Airway epithelial cell (primary cell): ENCODE results near the gene C3. TPM values are rescaled to one million over a fixed set of nuclear protein-coding genes. Genes with fewer than 3 reads are reported as not detected.

Source experiments
- total RNA-seq: library from RNA; depleted of rRNA; stranded (reverse); fragments of >200 nt; gene quantifications from 2 replicates; pipeline ENCODE4 v1.2.3, GENCODE V29; 2015

The C3 gene
- 5.4 and 11.2 TPM in 2 replicates for total RNA-seq

GRCh38 chr19:6720369-6721137 lies at the start of gene C3:
TSS of gene C3 (minus strand) at chr19:6720650. CDS start at chr19:6720589, 61 bp downstream.

GRCh38 chr19:6767357-6768235 lies 47.1 kb upstream of the C3 start, which contains the start of gene SH2D3A:
TSS of gene SH2D3A (minus strand) at chr19:6767435. CDS start at chr19:6763748, 3,687 bp downstream.

GRCh38 chr19:6739390-6739882 lies 19.0 kb upstream of the C3 start, which contains the start of gene TRIP10:
TSS of gene TRIP10 (plus strand) at chr19:6739680. CDS start at chr19:6739762, 82 bp downstream.

GRCh38 chr19:6737284-6737872 lies 16.9 kb upstream of the C3 start, which contains the start of gene GPR108:
TSS of gene GPR108 (minus strand) at chr19:6737580. CDS start at chr19:6737576, 4 bp downstream.

Other genes with a start within 250 kb of the C3 start
- 0.05 and 0.14 TPM in 2 replicates for gene DENND1C, start 238.9 kb downstream of the C3 start, total RNA-seq
- gene TUBB4A, start 218.3 kb downstream of the C3 start, total RNA-seq: 0.14 TPM in 1 of 2 replicates, not detected in the other
- 31.6 and 32.9 TPM in 2 replicates for gene TNFSF9, start 189.6 kb downstream of the C3 start, total RNA-seq
- 0.35 TPM in 1 of 2 replicates, not detected in the other for gene CD70, start 129.5 kb downstream of the C3 start, total RNA-seq
- not detected in 2 replicates for gene TNFSF14, start 50.5 kb downstream of the C3 start, total RNA-seq
- 56.4 and 60.9 TPM in 2 replicates for gene GPR108, start 16.9 kb upstream of the C3 start, total RNA-seq
- gene TRIP10, start 19.0 kb upstream of the C3 start, total RNA-seq: 76.2 and 88.9 TPM in 2 replicates
- 64.3 and 65.2 TPM in 2 replicates for gene SH2D3A, start 46.8 kb upstream of the C3 start, total RNA-seq
- 2.3 and 2.8 TPM in 2 replicates for gene VAV1, start 52.1 kb upstream of the C3 start, total RNA-seq
- not detected in 2 replicates for gene ADGRE1, start 166.9 kb upstream of the C3 start, total RNA-seq